Suprapubic skin (tissue), 4 donors: ENCODE measurements around the gene ATRN. TPM values are rescaled to one million over a fixed set of nuclear protein-coding genes. Genes with fewer than 3 reads are reported as not detected.
A peak's percentile ranks its signal among the peaks of the same experiment; 100 is the strongest.

Experiments
- DNase-seq, 2 donors: peaks; one replicate each; pipeline ENCODE4 v3.0.0-alpha.2; 2019; ENCODE audit warnings: low spot score in 2 of 2
- H3K27ac ChIP-seq: fragments of 200-600 bp; sonication (generic); one replicate; pipeline ENCODE4 v1.5.1; 2019
- H3K27me3 ChIP-seq: fragments of 200-600 bp; sonication (generic); one replicate; pipeline ENCODE4 v1.5.1; 2019
- H3K36me3 ChIP-seq: fragments of 200-600 bp; sonication (generic); one replicate; pipeline ENCODE4 v1.5.1; 2019
- H3K4me1 ChIP-seq: fragments of 200-600 bp; sonication (generic); one replicate; pipeline ENCODE4 v1.5.1; 2019
- H3K4me3 ChIP-seq: fragments of 200-600 bp; sonication (generic); one replicate; pipeline ENCODE4 v1.5.1; 2019; ENCODE audit warnings: mild to moderate bottlenecking
- H3K9me3 ChIP-seq: fragments of 200-600 bp; sonication (generic); one replicate; pipeline ENCODE4 v1.5.1; 2019
- CTCF ChIP-seq, 2 donors: fragments of 200-600 bp in 1 of 2; fragments of 450-650 bp in 1 of 2; sonication (generic) in 1 of 2; IDR thresholded peaks; one replicate each; pipeline ENCODE4 v1.5.1; 2016 to 2019; ENCODE audit warnings: antibody characterized with exemption in 2 of 2, mild to moderate bottlenecking in 1 of 2, moderate library complexity in 1 of 2
- EP300 ChIP-seq: sonication (generic); formaldehyde crosslinking; IDR thresholded peaks from one replicate; pipeline ENCODE4 v1.6.1; 2017; ENCODE audit warnings: antibody characterized with exemption
- POLR2A ChIP-seq, 2 donors: fragments of 450-650 bp; IDR thresholded peaks; one replicate each; pipeline ENCODE4 v1.6.1; 2017; ENCODE audit warnings: antibody characterized with exemption in 2 of 2, mild to moderate bottlenecking in 2 of 2, moderate library complexity in 2 of 2
- POLR2AphosphoS5 ChIP-seq, 3 donors: sonication (generic); formaldehyde crosslinking; IDR thresholded peaks; one replicate each; pipeline ENCODE4 v1.6.1; 2017; ENCODE audit warnings: antibody characterized with exemption in 3 of 3
- WGBS: methylation state at CpG from one replicate; pipeline ENCODE4 v1.1.5; 2018; 5-methylcytosine and 5-hydroxymethylcytosine counted together
- total RNA-seq, 4 donors: library from RNA; depleted of rRNA; stranded (reverse); fragments of >200 nt; gene quantifications; one replicate each; pipeline ENCODE4 v1.1.0, GENCODE V29; 2016

The ATRN gene
- total RNA-seq, 4 donors from 2014 or later = 23.3 to 39.1 (median 28.3) TPM

- TF ChIP-seq POLR2AphosphoS5 (IDR thresholded peaks at IDR 0.05) = no peak
- 90% methylated on average over 9 of the region's 9 CpGs for WGBS
- Histone ChIP-seq H3K4me1 (no peaks in the 10 kb centered on the region), H3K27me3 (no peaks in the 10 kb centered on the region), H3K9me3 (no peaks in the 10 kb centered on the region), H3K4me3 (no peak overlapping the region), H3K27ac (no peak overlapping the region), H3K36me3 (peaks cover 29% of the 10 kb centered on the region)
- DNase-seq = peak in 1 of 2 donors; percentile 21
Observed at GRCh38 chr20:3652221-3652620, 181.4 kb downstream of the ATRN start.

GRCh38 chr20:3652676-3653596, 182.1 kb downstream of the ATRN start:
- H3K4me3 ChIP-seq = no peak overlapping the region
- peaks cover 6% of the 10 kb centered on the region for H3K27me3 ChIP-seq
- no peak overlapping the region for H3K27ac ChIP-seq
- H3K9me3 ChIP-seq = no peaks in the 10 kb centered on the region
- peaks cover 22% of the 10 kb centered on the region for H3K36me3 ChIP-seq
- TF ChIP-seq POLR2A (IDR thresholded peaks at IDR 0.05) = no peak
- TF ChIP-seq POLR2AphosphoS5 (IDR thresholded peaks at IDR 0.05) = no peak
- no peak for TF ChIP-seq EP300
- TF ChIP-seq CTCF (IDR thresholded peaks at IDR 0.05) = no peak
- H3K4me1 ChIP-seq = no peaks in the 10 kb centered on the region
- 72% methylated on average over 8 of the region's 10 CpGs for WGBS
- peak in 1 of 2 donors; percentile 26 for DNase-seq

- no peaks in the 10 kb centered on the region for H3K4me1 ChIP-seq
- no peak overlapping the region for H3K27ac ChIP-seq
- no peaks in the 10 kb centered on the region for H3K9me3 ChIP-seq
- TF ChIP-seq CTCF (IDR thresholded peaks at IDR 0.05) (no peak), EP300 (no peak)
- peaks cover 12% of the 10 kb centered on the region for H3K36me3 ChIP-seq
- WGBS = 60% methylated on average over 2 of the region's 2 CpGs
- peaks cover 15% of the 10 kb centered on the region for H3K27me3 ChIP-seq
- peak in 1 of 2 donors; percentile 16 for DNase-seq
- no peak overlapping the region for H3K4me3 ChIP-seq
Observed at GRCh38 chr20:3653921-3654320, 183.1 kb downstream of the ATRN start.

GRCh38 chr20:3654326-3655130, 183.7 kb downstream of the ATRN start:
- no peak overlapping the region for H3K27ac ChIP-seq
- TF ChIP-seq POLR2AphosphoS5 (IDR thresholded peaks at IDR 0.05) = no peak
- TF ChIP-seq EP300 = no peak
- no peak for TF ChIP-seq POLR2A (IDR thresholded peaks at IDR 0.05)
- TF ChIP-seq CTCF (IDR thresholded peaks at IDR 0.05) = no peak
- H3K4me1 ChIP-seq = no peaks in the 10 kb centered on the region
- WGBS = 72% methylated on average over 17 of the region's 17 CpGs
- H3K4me3 ChIP-seq = no peak overlapping the region
- peak in 1 of 2 donors; percentile 22 for DNase-seq
- H3K27me3 ChIP-seq = peaks cover 19% of the 10 kb centered on the region
- peaks cover 6% of the 10 kb centered on the region for H3K36me3 ChIP-seq
- H3K9me3 ChIP-seq = no peaks in the 10 kb centered on the region

- Histone ChIP-seq H3K4me1 (no peaks in the 10 kb centered on the region), H3K27ac (no peak overlapping the region), H3K36me3 (peaks cover 4% of the 10 kb centered on the region), H3K4me3 (no peak overlapping the region), H3K27me3 (peaks cover 24% of the 10 kb centered on the region), H3K9me3 (no peaks in the 10 kb centered on the region)
- TF ChIP-seq POLR2A (IDR thresholded peaks at IDR 0.05) = no peak
- TF ChIP-seq EP300 = no peak
- TF ChIP-seq CTCF (IDR thresholded peaks at IDR 0.05) = no peak
- no peak for TF ChIP-seq POLR2AphosphoS5 (IDR thresholded peaks at IDR 0.05)
- DNase-seq = peak; percentile 55 to 61
- 90% methylated on average over 3 of the region's 4 CpGs for WGBS
Observed at GRCh38 chr20:3655131-3655405, 184.2 kb downstream of the ATRN start.
